ENCODE measurements around the gene SNCAIP. TPM values are rescaled to one million over a fixed set of nuclear protein-coding genes. Genes with fewer than 3 reads are reported as not detected.

Gene SNCAIP
- total and polyA plus RNA-seq, 2 experiments from 2014 or later, result 6.1 to 11.9 TPM

DNA sequence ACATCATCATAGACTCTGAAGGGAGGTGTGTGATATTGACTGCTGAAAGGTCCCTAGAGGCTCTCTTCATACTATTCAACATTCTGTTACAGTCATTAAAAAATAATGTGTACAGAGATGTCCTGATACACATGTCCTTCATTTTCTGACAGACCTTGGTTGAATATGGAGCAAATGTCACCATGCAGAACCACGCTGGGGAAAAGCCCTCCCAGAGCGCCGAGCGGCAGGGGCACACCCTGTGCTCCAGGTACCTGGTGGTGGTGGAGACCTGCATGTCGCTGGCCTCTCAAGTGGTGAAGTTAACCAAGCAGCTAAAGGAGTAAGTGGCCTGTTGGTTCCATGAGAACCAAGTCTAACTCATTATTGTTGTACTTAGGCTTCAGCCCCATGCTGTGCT, 132.4 kb downstream of the SNCAIP start:
- no peaks in the 10 kb centered on the region for H3K36me3 ChIP-seq (ENCODE audit: insufficient read depth)
- no peaks in the 10 kb centered on the region for H4K20me1 ChIP-seq (replicated peaks; ENCODE audit: insufficient read depth)
- Mint-ChIP-seq H3K4me3 (no peak overlapping the region), H3K9me3 (no peaks in the 10 kb centered on the region), H3K4me1 (peaks cover 9% of the 10 kb centered on the region), H3K36me3 (ENCODE audit: low read depth) (no peaks in the 10 kb centered on the region), H3K27ac (no peak overlapping the region), H3K27me3 (ENCODE audit: insufficient read depth, low read depth, poor library complexity) (peaks cover 2% of the 10 kb centered on the region)
- H3K27ac ChIP-seq (ENCODE audit: low read depth), result no peak overlapping the region
- no peak for TF ChIP-seq POLR2AphosphoS5 (IDR thresholded peaks at IDR 0.05; ENCODE audit: low read depth)
- TF ChIP-seq, protein P1, sequence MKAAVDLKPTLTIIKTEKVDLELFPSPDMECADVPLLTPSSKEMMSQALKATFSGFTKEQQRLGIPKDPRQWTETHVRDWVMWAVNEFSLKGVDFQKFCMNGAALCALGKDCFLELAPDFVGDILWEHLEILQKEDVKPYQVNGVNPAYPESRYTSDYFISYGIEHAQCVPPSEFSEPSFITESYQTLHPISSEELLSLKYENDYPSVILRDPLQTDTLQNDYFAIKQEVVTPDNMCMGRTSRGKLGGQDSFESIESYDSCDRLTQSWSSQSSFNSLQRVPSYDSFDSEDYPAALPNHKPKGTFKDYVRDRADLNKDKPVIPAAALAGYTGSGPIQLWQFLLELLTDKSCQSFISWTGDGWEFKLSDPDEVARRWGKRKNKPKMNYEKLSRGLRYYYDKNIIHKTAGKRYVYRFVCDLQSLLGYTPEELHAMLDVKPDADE (IDR thresholded peaks at IDR 0.05), result no peak
- no peak for TF ChIP-seq ZNF114 (CRISPR knock-in tag; IDR thresholded peaks at IDR 0.05)
- no peak for TF ChIP-seq JUNB (IDR thresholded peaks at IDR 0.05; ENCODE audit: unreplicated experiment)
- TF ChIP-seq CREB1 (CRISPR knock-in tag; IDR thresholded peaks at IDR 0.05; ENCODE audit: low read depth), result no peak
- no peak for TF ChIP-seq EZH2 (IDR thresholded peaks at IDR 0.05; ENCODE audit: low read depth, unreplicated experiment)
- TF ChIP-seq NANOG (IDR thresholded peaks at IDR 0.05; ENCODE audit: borderline replicate concordance), result no peak
- no peak for TF ChIP-seq STAT1 (IDR thresholded peaks at IDR 0.05; ENCODE audit: unreplicated experiment)
- TF ChIP-seq, protein P2, sequence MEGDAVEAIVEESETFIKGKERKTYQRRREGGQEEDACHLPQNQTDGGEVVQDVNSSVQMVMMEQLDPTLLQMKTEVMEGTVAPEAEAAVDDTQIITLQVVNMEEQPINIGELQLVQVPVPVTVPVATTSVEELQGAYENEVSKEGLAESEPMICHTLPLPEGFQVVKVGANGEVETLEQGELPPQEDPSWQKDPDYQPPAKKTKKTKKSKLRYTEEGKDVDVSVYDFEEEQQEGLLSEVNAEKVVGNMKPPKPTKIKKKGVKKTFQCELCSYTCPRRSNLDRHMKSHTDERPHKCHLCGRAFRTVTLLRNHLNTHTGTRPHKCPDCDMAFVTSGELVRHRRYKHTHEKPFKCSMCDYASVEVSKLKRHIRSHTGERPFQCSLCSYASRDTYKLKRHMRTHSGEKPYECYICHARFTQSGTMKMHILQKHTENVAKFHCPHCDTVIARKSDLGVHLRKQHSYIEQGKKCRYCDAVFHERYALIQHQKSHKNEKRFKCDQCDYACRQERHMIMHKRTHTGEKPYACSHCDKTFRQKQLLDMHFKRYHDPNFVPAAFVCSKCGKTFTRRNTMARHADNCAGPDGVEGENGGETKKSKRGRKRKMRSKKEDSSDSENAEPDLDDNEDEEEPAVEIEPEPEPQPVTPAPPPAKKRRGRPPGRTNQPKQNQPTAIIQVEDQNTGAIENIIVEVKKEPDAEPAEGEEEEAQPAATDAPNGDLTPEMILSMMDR (conservative IDR thresholded peaks at IDR 0.05; ENCODE audit: low read depth in 2 of 2), result no peak
- TF ChIP-seq, protein P3, sequence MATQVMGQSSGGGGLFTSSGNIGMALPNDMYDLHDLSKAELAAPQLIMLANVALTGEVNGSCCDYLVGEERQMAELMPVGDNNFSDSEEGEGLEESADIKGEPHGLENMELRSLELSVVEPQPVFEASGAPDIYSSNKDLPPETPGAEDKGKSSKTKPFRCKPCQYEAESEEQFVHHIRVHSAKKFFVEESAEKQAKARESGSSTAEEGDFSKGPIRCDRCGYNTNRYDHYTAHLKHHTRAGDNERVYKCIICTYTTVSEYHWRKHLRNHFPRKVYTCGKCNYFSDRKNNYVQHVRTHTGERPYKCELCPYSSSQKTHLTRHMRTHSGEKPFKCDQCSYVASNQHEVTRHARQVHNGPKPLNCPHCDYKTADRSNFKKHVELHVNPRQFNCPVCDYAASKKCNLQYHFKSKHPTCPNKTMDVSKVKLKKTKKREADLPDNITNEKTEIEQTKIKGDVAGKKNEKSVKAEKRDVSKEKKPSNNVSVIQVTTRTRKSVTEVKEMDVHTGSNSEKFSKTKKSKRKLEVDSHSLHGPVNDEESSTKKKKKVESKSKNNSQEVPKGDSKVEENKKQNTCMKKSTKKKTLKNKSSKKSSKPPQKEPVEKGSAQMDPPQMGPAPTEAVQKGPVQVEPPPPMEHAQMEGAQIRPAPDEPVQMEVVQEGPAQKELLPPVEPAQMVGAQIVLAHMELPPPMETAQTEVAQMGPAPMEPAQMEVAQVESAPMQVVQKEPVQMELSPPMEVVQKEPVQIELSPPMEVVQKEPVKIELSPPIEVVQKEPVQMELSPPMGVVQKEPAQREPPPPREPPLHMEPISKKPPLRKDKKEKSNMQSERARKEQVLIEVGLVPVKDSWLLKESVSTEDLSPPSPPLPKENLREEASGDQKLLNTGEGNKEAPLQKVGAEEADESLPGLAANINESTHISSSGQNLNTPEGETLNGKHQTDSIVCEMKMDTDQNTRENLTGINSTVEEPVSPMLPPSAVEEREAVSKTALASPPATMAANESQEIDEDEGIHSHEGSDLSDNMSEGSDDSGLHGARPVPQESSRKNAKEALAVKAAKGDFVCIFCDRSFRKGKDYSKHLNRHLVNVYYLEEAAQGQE (IDR thresholded peaks at IDR 0.05; ENCODE audit: unreplicated experiment), result no peak
- no peak for TF ChIP-seq EZH2phosphoT487 (IDR thresholded peaks at IDR 0.05; ENCODE audit: unreplicated experiment)
- TF ChIP-seq, protein P4, sequence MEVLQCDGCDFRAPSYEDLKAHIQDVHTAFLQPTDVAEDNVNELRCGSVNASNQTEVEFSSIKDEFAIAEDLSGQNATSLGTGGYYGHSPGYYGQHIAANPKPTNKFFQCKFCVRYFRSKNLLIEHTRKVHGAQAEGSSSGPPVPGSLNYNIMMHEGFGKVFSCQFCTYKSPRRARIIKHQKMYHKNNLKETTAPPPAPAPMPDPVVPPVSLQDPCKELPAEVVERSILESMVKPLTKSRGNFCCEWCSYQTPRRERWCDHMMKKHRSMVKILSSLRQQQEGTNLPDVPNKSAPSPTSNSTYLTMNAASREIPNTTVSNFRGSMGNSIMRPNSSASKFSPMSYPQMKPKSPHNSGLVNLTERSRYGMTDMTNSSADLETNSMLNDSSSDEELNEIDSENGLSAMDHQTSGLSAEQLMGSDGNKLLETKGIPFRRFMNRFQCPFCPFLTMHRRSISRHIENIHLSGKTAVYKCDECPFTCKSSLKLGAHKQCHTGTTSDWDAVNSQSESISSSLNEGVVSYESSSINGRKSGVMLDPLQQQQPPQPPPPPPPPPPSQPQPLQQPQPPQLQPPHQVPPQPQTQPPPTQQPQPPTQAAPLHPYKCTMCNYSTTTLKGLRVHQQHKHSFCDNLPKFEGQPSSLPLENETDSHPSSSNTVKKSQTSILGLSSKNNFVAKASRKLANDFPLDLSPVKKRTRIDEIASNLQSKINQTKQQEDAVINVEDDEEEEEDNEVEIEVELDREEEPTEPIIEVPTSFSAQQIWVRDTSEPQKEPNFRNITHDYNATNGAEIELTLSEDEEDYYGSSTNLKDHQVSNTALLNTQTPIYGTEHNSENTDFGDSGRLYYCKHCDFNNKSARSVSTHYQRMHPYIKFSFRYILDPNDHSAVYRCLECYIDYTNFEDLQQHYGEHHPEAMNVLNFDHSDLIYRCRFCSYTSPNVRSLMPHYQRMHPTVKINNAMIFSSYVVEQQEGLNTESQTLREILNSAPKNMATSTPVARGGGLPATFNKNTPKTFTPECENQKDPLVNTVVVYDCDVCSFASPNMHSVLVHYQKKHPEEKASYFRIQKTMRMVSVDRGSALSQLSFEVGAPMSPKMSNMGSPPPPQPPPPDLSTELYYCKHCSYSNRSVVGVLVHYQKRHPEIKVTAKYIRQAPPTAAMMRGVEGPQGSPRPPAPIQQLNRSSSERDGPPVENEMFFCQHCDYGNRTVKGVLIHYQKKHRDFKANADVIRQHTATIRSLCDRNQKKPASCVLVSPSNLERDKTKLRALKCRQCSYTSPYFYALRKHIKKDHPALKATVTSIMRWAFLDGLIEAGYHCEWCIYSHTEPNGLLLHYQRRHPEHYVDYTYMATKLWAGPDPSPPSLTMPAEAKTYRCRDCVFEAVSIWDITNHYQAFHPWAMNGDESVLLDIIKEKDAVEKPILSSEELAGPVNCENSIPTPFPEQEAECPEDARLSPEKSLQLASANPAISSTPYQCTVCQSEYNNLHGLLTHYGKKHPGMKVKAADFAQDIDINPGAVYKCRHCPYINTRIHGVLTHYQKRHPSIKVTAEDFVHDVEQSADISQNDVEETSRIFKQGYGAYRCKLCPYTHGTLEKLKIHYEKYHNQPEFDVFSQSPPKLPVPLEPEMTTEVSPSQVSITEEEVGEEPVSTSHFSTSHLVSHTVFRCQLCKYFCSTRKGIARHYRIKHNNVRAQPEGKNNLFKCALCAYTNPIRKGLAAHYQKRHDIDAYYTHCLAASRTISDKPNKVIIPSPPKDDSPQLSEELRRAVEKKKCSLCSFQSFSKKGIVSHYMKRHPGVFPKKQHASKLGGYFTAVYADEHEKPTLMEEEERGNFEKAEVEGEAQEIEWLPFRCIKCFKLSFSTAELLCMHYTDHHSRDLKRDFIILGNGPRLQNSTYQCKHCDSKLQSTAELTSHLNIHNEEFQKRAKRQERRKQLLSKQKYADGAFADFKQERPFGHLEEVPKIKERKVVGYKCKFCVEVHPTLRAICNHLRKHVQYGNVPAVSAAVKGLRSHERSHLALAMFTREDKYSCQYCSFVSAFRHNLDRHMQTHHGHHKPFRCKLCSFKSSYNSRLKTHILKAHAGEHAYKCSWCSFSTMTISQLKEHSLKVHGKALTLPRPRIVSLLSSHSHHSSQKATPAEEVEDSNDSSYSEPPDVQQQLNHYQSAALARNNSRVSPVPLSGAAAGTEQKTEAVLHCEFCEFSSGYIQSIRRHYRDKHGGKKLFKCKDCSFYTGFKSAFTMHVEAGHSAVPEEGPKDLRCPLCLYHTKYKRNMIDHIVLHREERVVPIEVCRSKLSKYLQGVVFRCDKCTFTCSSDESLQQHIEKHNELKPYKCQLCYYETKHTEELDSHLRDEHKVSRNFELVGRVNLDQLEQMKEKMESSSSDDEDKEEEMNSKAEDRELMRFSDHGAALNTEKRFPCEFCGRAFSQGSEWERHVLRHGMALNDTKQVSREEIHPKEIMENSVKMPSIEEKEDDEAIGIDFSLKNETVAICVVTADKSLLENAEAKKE (CRISPR knock-in tag; IDR thresholded peaks at IDR 0.05), result no peak
- no peak for TF ChIP-seq ZNF331 (CRISPR knock-in tag; IDR thresholded peaks at IDR 0.05; ENCODE audit: low read depth)
- no peaks in the 10 kb centered on the region for H3K4me1 ChIP-seq (ENCODE audit: insufficient read depth)
- H3K9me2 ChIP-seq (ENCODE audit: insufficient read depth), result peaks cover 5% of the 10 kb centered on the region; the same call in 1 of the 2 replicates
- ATAC-seq, result no peak
- no peaks in the 10 kb centered on the region for H3K27me3 ChIP-seq (ENCODE audit: insufficient read depth)
- no peak overlapping the region for H2AFZ ChIP-seq
- no peaks in the 10 kb centered on the region for H3F3A ChIP-seq (replicated peaks; ENCODE audit: low read depth)
- no peak for DNase-seq (ENCODE audit: low spot score)
- no peak overlapping the region for H3K4me3 ChIP-seq
- no peak overlapping the region for H3K4me2 ChIP-seq
- H3K79me2 ChIP-seq (replicated peaks; ENCODE audit: insufficient read depth), result no peaks in the 10 kb centered on the region

Measured in GM23338 (cell line).